ENCODE measurements around the gene TCAP. TPM values are rescaled to one million over a fixed set of nuclear protein-coding genes. Genes with fewer than 3 reads are reported as not detected.

Gene TCAP
- total and polyA plus RNA-seq, 2 experiments from 2014 or later, result 0.61 to 2.1 TPM

DNA sequence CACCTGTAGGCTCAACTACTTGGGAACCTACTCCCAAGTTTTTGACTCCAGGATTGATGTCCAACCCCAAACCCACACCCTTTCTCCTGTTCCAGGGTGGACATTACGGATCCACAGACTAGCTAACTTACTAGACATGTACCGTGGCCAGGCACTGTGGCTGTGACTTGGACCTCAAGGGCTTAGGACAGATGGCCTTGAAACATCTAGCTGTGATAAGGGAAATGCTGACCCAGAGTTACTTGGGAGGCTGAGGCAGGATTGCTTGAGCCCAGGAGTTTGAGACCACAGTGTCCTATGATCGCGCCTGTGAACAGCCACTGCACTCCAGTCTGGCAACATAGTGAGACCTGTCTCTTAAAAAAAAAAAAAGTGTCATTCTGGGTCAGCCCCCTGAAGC, 24.1 kb upstream of the TCAP start:
- Mint-ChIP-seq H3K4me1 (peaks cover 72% of the 10 kb centered on the region), H3K36me3 (ENCODE audit: low read depth) (no peaks in the 10 kb centered on the region; the same call in 1 of the 3 replicates), H3K9me3 (no peaks in the 10 kb centered on the region), H3K27ac (no peak overlapping the region), H3K4me3 (no peak overlapping the region; the same call in 2 of the 3 replicates), H3K27me3 (ENCODE audit: insufficient read depth, low read depth, poor library complexity) (peaks cover 23% of the 10 kb centered on the region)
- ATAC-seq, result no peak
- no peaks in the 10 kb centered on the region for H3K9me2 ChIP-seq (ENCODE audit: insufficient read depth)
- H2AFZ ChIP-seq, result no peak overlapping the region
- DNase-seq (ENCODE audit: low spot score), result no peak
- peaks cover 55% of the 10 kb centered on the region for H3K4me1 ChIP-seq (ENCODE audit: insufficient read depth)
- peaks cover 22% of the 10 kb centered on the region for H4K20me1 ChIP-seq (replicated peaks; ENCODE audit: insufficient read depth)
- H3K27ac ChIP-seq (ENCODE audit: low read depth), result no peak overlapping the region
- H3K4me3 ChIP-seq, result no peak overlapping the region
- no peaks in the 10 kb centered on the region for H3K36me3 ChIP-seq (ENCODE audit: insufficient read depth)
- H3K4me2 ChIP-seq, result no peak overlapping the region
- TF ChIP-seq, protein P1, sequence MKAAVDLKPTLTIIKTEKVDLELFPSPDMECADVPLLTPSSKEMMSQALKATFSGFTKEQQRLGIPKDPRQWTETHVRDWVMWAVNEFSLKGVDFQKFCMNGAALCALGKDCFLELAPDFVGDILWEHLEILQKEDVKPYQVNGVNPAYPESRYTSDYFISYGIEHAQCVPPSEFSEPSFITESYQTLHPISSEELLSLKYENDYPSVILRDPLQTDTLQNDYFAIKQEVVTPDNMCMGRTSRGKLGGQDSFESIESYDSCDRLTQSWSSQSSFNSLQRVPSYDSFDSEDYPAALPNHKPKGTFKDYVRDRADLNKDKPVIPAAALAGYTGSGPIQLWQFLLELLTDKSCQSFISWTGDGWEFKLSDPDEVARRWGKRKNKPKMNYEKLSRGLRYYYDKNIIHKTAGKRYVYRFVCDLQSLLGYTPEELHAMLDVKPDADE (IDR thresholded peaks at IDR 0.05), result no peak
- TF ChIP-seq, protein P2, sequence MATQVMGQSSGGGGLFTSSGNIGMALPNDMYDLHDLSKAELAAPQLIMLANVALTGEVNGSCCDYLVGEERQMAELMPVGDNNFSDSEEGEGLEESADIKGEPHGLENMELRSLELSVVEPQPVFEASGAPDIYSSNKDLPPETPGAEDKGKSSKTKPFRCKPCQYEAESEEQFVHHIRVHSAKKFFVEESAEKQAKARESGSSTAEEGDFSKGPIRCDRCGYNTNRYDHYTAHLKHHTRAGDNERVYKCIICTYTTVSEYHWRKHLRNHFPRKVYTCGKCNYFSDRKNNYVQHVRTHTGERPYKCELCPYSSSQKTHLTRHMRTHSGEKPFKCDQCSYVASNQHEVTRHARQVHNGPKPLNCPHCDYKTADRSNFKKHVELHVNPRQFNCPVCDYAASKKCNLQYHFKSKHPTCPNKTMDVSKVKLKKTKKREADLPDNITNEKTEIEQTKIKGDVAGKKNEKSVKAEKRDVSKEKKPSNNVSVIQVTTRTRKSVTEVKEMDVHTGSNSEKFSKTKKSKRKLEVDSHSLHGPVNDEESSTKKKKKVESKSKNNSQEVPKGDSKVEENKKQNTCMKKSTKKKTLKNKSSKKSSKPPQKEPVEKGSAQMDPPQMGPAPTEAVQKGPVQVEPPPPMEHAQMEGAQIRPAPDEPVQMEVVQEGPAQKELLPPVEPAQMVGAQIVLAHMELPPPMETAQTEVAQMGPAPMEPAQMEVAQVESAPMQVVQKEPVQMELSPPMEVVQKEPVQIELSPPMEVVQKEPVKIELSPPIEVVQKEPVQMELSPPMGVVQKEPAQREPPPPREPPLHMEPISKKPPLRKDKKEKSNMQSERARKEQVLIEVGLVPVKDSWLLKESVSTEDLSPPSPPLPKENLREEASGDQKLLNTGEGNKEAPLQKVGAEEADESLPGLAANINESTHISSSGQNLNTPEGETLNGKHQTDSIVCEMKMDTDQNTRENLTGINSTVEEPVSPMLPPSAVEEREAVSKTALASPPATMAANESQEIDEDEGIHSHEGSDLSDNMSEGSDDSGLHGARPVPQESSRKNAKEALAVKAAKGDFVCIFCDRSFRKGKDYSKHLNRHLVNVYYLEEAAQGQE (IDR thresholded peaks at IDR 0.05; ENCODE audit: unreplicated experiment), result no peak
- TF ChIP-seq, protein P3, sequence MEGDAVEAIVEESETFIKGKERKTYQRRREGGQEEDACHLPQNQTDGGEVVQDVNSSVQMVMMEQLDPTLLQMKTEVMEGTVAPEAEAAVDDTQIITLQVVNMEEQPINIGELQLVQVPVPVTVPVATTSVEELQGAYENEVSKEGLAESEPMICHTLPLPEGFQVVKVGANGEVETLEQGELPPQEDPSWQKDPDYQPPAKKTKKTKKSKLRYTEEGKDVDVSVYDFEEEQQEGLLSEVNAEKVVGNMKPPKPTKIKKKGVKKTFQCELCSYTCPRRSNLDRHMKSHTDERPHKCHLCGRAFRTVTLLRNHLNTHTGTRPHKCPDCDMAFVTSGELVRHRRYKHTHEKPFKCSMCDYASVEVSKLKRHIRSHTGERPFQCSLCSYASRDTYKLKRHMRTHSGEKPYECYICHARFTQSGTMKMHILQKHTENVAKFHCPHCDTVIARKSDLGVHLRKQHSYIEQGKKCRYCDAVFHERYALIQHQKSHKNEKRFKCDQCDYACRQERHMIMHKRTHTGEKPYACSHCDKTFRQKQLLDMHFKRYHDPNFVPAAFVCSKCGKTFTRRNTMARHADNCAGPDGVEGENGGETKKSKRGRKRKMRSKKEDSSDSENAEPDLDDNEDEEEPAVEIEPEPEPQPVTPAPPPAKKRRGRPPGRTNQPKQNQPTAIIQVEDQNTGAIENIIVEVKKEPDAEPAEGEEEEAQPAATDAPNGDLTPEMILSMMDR (conservative IDR thresholded peaks at IDR 0.05; ENCODE audit: low read depth in 2 of 2), result no peak
- TF ChIP-seq EZH2 (IDR thresholded peaks at IDR 0.05; ENCODE audit: low read depth, unreplicated experiment) (no peak), STAT1 (IDR thresholded peaks at IDR 0.05; ENCODE audit: unreplicated experiment) (no peak), ZNF114 (CRISPR knock-in tag; IDR thresholded peaks at IDR 0.05) (no peak), JUNB (IDR thresholded peaks at IDR 0.05; ENCODE audit: unreplicated experiment) (no peak), NANOG (IDR thresholded peaks at IDR 0.05; ENCODE audit: borderline replicate concordance) (no peak), EZH2phosphoT487 (IDR thresholded peaks at IDR 0.05; ENCODE audit: unreplicated experiment) (no peak), ZNF331 (CRISPR knock-in tag; IDR thresholded peaks at IDR 0.05; ENCODE audit: low read depth) (no peak), CREB1 (CRISPR knock-in tag; IDR thresholded peaks at IDR 0.05; ENCODE audit: low read depth) (no peak), POLR2AphosphoS5 (IDR thresholded peaks at IDR 0.05; ENCODE audit: low read depth) (no peak)
- TF ChIP-seq, protein P4, sequence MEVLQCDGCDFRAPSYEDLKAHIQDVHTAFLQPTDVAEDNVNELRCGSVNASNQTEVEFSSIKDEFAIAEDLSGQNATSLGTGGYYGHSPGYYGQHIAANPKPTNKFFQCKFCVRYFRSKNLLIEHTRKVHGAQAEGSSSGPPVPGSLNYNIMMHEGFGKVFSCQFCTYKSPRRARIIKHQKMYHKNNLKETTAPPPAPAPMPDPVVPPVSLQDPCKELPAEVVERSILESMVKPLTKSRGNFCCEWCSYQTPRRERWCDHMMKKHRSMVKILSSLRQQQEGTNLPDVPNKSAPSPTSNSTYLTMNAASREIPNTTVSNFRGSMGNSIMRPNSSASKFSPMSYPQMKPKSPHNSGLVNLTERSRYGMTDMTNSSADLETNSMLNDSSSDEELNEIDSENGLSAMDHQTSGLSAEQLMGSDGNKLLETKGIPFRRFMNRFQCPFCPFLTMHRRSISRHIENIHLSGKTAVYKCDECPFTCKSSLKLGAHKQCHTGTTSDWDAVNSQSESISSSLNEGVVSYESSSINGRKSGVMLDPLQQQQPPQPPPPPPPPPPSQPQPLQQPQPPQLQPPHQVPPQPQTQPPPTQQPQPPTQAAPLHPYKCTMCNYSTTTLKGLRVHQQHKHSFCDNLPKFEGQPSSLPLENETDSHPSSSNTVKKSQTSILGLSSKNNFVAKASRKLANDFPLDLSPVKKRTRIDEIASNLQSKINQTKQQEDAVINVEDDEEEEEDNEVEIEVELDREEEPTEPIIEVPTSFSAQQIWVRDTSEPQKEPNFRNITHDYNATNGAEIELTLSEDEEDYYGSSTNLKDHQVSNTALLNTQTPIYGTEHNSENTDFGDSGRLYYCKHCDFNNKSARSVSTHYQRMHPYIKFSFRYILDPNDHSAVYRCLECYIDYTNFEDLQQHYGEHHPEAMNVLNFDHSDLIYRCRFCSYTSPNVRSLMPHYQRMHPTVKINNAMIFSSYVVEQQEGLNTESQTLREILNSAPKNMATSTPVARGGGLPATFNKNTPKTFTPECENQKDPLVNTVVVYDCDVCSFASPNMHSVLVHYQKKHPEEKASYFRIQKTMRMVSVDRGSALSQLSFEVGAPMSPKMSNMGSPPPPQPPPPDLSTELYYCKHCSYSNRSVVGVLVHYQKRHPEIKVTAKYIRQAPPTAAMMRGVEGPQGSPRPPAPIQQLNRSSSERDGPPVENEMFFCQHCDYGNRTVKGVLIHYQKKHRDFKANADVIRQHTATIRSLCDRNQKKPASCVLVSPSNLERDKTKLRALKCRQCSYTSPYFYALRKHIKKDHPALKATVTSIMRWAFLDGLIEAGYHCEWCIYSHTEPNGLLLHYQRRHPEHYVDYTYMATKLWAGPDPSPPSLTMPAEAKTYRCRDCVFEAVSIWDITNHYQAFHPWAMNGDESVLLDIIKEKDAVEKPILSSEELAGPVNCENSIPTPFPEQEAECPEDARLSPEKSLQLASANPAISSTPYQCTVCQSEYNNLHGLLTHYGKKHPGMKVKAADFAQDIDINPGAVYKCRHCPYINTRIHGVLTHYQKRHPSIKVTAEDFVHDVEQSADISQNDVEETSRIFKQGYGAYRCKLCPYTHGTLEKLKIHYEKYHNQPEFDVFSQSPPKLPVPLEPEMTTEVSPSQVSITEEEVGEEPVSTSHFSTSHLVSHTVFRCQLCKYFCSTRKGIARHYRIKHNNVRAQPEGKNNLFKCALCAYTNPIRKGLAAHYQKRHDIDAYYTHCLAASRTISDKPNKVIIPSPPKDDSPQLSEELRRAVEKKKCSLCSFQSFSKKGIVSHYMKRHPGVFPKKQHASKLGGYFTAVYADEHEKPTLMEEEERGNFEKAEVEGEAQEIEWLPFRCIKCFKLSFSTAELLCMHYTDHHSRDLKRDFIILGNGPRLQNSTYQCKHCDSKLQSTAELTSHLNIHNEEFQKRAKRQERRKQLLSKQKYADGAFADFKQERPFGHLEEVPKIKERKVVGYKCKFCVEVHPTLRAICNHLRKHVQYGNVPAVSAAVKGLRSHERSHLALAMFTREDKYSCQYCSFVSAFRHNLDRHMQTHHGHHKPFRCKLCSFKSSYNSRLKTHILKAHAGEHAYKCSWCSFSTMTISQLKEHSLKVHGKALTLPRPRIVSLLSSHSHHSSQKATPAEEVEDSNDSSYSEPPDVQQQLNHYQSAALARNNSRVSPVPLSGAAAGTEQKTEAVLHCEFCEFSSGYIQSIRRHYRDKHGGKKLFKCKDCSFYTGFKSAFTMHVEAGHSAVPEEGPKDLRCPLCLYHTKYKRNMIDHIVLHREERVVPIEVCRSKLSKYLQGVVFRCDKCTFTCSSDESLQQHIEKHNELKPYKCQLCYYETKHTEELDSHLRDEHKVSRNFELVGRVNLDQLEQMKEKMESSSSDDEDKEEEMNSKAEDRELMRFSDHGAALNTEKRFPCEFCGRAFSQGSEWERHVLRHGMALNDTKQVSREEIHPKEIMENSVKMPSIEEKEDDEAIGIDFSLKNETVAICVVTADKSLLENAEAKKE (CRISPR knock-in tag; IDR thresholded peaks at IDR 0.05), result no peak
- H3F3A ChIP-seq (replicated peaks; ENCODE audit: low read depth), result peaks cover 29% of the 10 kb centered on the region; the same call in 1 of the 2 replicates
- H3K79me2 ChIP-seq (replicated peaks; ENCODE audit: insufficient read depth), result peaks cover 69% of the 10 kb centered on the region
- no peaks in the 10 kb centered on the region for H3K27me3 ChIP-seq (ENCODE audit: insufficient read depth)
